Endothelial cell of umbilical vein (primary cell): ENCODE results near the gene VPS36. TPM values are rescaled to one million over a fixed set of nuclear protein-coding genes. Genes with fewer than 3 reads are reported as not detected.

Source experiments
- BruUV-seq: library from RNA; stranded (reverse); fragments of 400-500 nt; replicated peaks from 2 replicates; lab custom pipeline; 2021; lab: Mats Ljungman, UMichigan
- CTCF ChIA-PET: fragments of 300-600, 350-600 bp; sonication (Branson Sonifier 250); formaldehyde crosslinking; loops from one replicate; lab custom pipeline; 2021; ENCODE audit warnings: antibody characterized with exemption, inconsistent platforms; lab: Charles Lee
- POLR2A ChIA-PET: fragments of 300-600, 350-600 bp; sonication (Branson Sonifier 250); formaldehyde crosslinking; loops from one replicate; lab custom pipeline; 2021; ENCODE audit warnings: antibody characterized with exemption, inconsistent platforms; lab: Charles Lee
- DNase-seq: peaks from one replicate; pipeline ENCODE4 v3.0.0-alpha.2; 2011; ENCODE audit warnings: low read depth, low spot score
- FAIRE-seq: peaks from 2 replicates; lab custom pipeline; 2011; peaks lifted over from hg19 to GRCh38; lab: Jason Lieb, UNC
- H2AFZ ChIP-seq: 2 replicates; pipeline ENCODE4 v1.6.0; 2012; ENCODE audit warnings: low read depth, low read length, control low read depth, inconsistent platforms
- H3K27ac ChIP-seq: 2 replicates; pipeline ENCODE4 v1.5.1; 2011; ENCODE audit warnings: low read depth, mild to moderate bottlenecking, control low read depth, low read length, moderate library complexity; ENCODE audit not compliant: insufficient read depth
- H3K27me3 ChIP-seq, 2 experiments: 2 replicates each; pipeline versions ENCODE4 v1.6.0 to v1.6.1; 2011; ENCODE audit warnings: low read length in 2 of 2, mixed read lengths in 1 of 2; ENCODE audit not compliant: control insufficient read depth in 2 of 2, insufficient read depth in 2 of 2
- H3K36me3 ChIP-seq, 2 experiments: 2 replicates in 1 of 2; 3 replicates in 1 of 2; pipeline ENCODE4 v1.5.1; 2011; ENCODE audit warnings: low read length in 2 of 2, mild to moderate bottlenecking in 1 of 2, moderate library complexity in 1 of 2; ENCODE audit not compliant: control insufficient read depth in 2 of 2, insufficient read depth in 2 of 2; ENCODE audit errors: extremely low read depth in 1 of 2
- H3K4me1 ChIP-seq: 3 replicates; pipeline ENCODE4 v1.5.1; 2011; ENCODE audit warnings: mild to moderate bottlenecking, low read length; ENCODE audit not compliant: control insufficient read depth, insufficient read depth; ENCODE audit errors: extremely low read depth
- H3K4me2 ChIP-seq: 2 replicates; pipeline ENCODE4 v1.6.1; 2011; ENCODE audit warnings: low read length, control low read depth, mixed read lengths; ENCODE audit not compliant: insufficient read depth
- H3K4me3 ChIP-seq, 3 experiments: fragments of 200-600 bp in 1 of 3; sonication (generic), shearing (Covaris generic) in 1 of 3; replicated peaks in 1 of 3; 2 replicates each; pipeline ENCODE4 v1.5.1; 2011 to 2016; ENCODE audit warnings: control low read depth in 3 of 3, low read length in 3 of 3, mild to moderate bottlenecking in 2 of 3, inconsistent platforms in 1 of 3, low read depth in 1 of 3, moderate library complexity in 1 of 3; ENCODE audit not compliant: insufficient read depth in 1 of 3
- H3K79me2 ChIP-seq: 2 replicates; pipeline ENCODE4 v1.6.0; 2012; ENCODE audit warnings: low read length, inconsistent platforms; ENCODE audit not compliant: control insufficient read depth, insufficient read depth
- H3K9ac ChIP-seq: replicated peaks from 2 replicates; pipeline ENCODE3; 2011; ENCODE audit warnings: low read length, control low read depth; ENCODE audit not compliant: insufficient read depth; ENCODE audit errors: extremely low read depth
- H3K9me1 ChIP-seq: replicated peaks from 3 replicates; pipeline ENCODE4 v1.6.0; 2011; ENCODE audit warnings: mild to moderate bottlenecking, low read length; ENCODE audit not compliant: control insufficient read depth, insufficient read depth; ENCODE audit errors: extremely low read depth
- H3K9me3 ChIP-seq: replicated peaks from 2 replicates; pipeline ENCODE4 v1.5.1; 2012; ENCODE audit warnings: low read length, inconsistent platforms; ENCODE audit not compliant: control insufficient read depth, insufficient read depth
- H4K20me1 ChIP-seq: replicated peaks from 2 replicates; pipeline ENCODE3; 2011; ENCODE audit warnings: mild to moderate bottlenecking, low read length; ENCODE audit not compliant: control insufficient read depth, insufficient read depth; ENCODE audit errors: extremely low read depth
- CTCF ChIP-seq, 2 donors: IDR thresholded peaks; 1 replicate in 1 of 2; 2 replicates in 1 of 2; pipeline ENCODE4 v1.5.1; 2011; ENCODE audit warnings: low read length in 2 of 2, mild to moderate bottlenecking in 2 of 2, moderate library complexity in 2 of 2, control low read depth in 1 of 2, inconsistent platforms in 1 of 2, low read depth in 1 of 2; ENCODE audit not compliant: insufficient read depth in 1 of 2; ENCODE audit errors: extremely low read depth in 1 of 2
- EZH2 ChIP-seq: IDR thresholded peaks from 2 replicates; pipeline ENCODE4 v1.6.1; 2012; ENCODE audit warnings: borderline replicate concordance, low read depth, mild to moderate bottlenecking, moderate library complexity, low read length, inconsistent platforms; ENCODE audit not compliant: severe bottlenecking
- FOS ChIP-seq: IDR thresholded peaks from 2 replicates; pipeline ENCODE4 v1.6.1; 2011; ENCODE audit warnings: mild to moderate bottlenecking, low read length, moderate library complexity, borderline replicate concordance; ENCODE audit not compliant: insufficient read depth
- GATA2 ChIP-seq: IDR thresholded peaks from 2 replicates; pipeline ENCODE4 v1.7.0; 2011; ENCODE audit warnings: low read depth, mild to moderate bottlenecking, moderate library complexity, mixed read lengths, low read length; ENCODE audit not compliant: insufficient read length, insufficient read depth
- JUN ChIP-seq: IDR thresholded peaks from 2 replicates; pipeline ENCODE4 v1.6.1; 2011; ENCODE audit warnings: borderline replicate concordance, low read depth; ENCODE audit not compliant: insufficient read length, insufficient read depth
- MAX ChIP-seq: IDR thresholded peaks from 2 replicates; pipeline ENCODE4 v1.6.1; 2011; ENCODE audit not compliant: insufficient read depth, insufficient read length
- MYC ChIP-seq: IDR thresholded peaks from one replicate; pipeline ENCODE4 v1.6.1; 2011; ENCODE audit warnings: mild to moderate bottlenecking, low read depth, low read length
- POLR2A ChIP-seq: IDR thresholded peaks from 2 replicates; pipeline ENCODE4 v1.6.1; 2012; ENCODE audit warnings: low read depth, mild to moderate bottlenecking, control low read depth, low read length
- POLR2AphosphoS5 ChIP-seq: IDR thresholded peaks from 2 replicates; pipeline ENCODE4 v1.6.1; 2012; ENCODE audit warnings: low read depth, mild to moderate bottlenecking, control low read depth, low read length, moderate library complexity; ENCODE audit not compliant: insufficient read depth
- dilution Hi-C: fragments of 300-500 bp; cut with MboI; formaldehyde crosslinking; loops from one replicate; pipeline ENCODE4 v1.15.0; 2019; ENCODE audit warnings: low sequenced_read_pairs; ENCODE audit not compliant: extremely low pct_ligation_motif_present
- intact Hi-C: fragments of 100-400 bp; cut with micrococcal nuclease; formaldehyde crosslinking; loops from one replicate; pipeline ENCODE4 v1.10.0; 2022
- polyA plus RNA-seq, 4 experiments: library from polyadenylated mRNA; depleted of rRNA in 3 of 4; stranded (reverse) in 3 of 4; unstranded in 1 of 4; fragments of >200 nt; gene quantifications; 2 replicates each; pipeline versions ENCODE4 v1.2.1 to v1.2.3, GENCODE V29; 2011 to 2012; ENCODE audit warnings: missing spikeins in 1 of 4
- total RNA-seq: library from RNA; stranded (reverse); gene quantifications from 2 replicates; pipeline ENCODE4 v1.2.3, GENCODE V29; 2021

The VPS36 gene
- total and polyA plus RNA-seq, 2 donors (not counting 3 experiments of a cell fraction or from before 2014, with no cell fraction given): 14.3 to 32.3 TPM

GRCh38 chr13:52405767-52406494 is 44.5 kb downstream of the VPS36 start, which contains the start of gene THSD1:
THSD1 (minus strand) TSS chr13:52406172; CDS start chr13:52402600, 3,572 bp downstream.
- BruUV-seq: no TSS peak
- Histone ChIP-seq H3K27me3 (no peaks in the 10 kb centered on the region), H3K27ac (peak within 1 kb of the TSS; percentile 81), H2AFZ (peak within 1 kb of the TSS; percentile 76), H3K79me2 (peaks cover 19% of the 10 kb centered on the region), H3K9me3 (no peaks in the 10 kb centered on the region), H3K4me1 (peaks cover 21% of the 10 kb centered on the region), H3K9ac (peak within 1 kb of the TSS; percentile 96), H3K9me1 (no peaks in the 10 kb centered on the region), H3K36me3 (peaks cover 0 to 3% of the 10 kb centered on the region in 2 experiments), H3K4me2 (peak within 1 kb of the TSS; percentile 99), H4K20me1 (no peaks in the 10 kb centered on the region), H3K4me3 (peak within 1 kb of the TSS; percentile 71 to 99 (median 74))
- peak; percentile 21 for FAIRE-seq
- no peak for TF ChIP-seq FOS
- peak; percentile 93 for TF ChIP-seq POLR2AphosphoS5
- no peak for TF ChIP-seq MAX
- peak; percentile 81 for TF ChIP-seq POLR2A
- POLR2A ChIA-PET: interaction anchor here (1.5 to 2.9 kb wide), 3 partner anchors 22 to 43 kb away, joined by 4 to 16 read pairs (median 9); partner anchors contain the start of gene VPS36
- peak; percentile 71 for DNase-seq
- dilution Hi-C loops (no loop called here), intact Hi-C loops (loop anchor here (1.0 to 2.0 kb wide), 3 partner anchors 22 to 61 kb away; no protein-coding TSS in a partner anchor)
- CTCF ChIA-PET: interaction anchor here (1.0 to 11.9 kb wide), 5 partner anchors 9 to 43 kb away, joined by 4 to 142 read pairs (median 7); partner anchors contain the start of gene VPS36

- peak overlapping the region; percentile 99 for H3K4me2 ChIP-seq
- POLR2A ChIA-PET: interaction anchor here (0.7 to 2.9 kb wide), 4 partner anchors 13 to 44 kb away, joined by 3 to 16 read pairs (median 6); partner anchors contain the start of gene VPS36
- H3K9me3 ChIP-seq: no peaks in the 10 kb centered on the region
- peak overlapping the region; percentile 71 to 99 (median 74) for H3K4me3 ChIP-seq
- H3K9ac ChIP-seq: peak overlapping the region; percentile 96
- peaks cover 21% of the 10 kb centered on the region for H3K4me1 ChIP-seq
- FAIRE-seq (no peak), DNase-seq (peak; percentile 52)
- intact Hi-C loops: loop anchor here (2.0 kb wide), 2 partner anchors 31 to 61 kb away; no protein-coding TSS in a partner anchor
- CTCF ChIA-PET: interaction anchor here (1.0 to 11.9 kb wide), 6 partner anchors 10 to 44 kb away, joined by 3 to 142 read pairs (median 6); partner anchors contain the start of gene VPS36
- H3K27ac ChIP-seq: peak overlapping the region; percentile 81
- peaks cover 19% of the 10 kb centered on the region for H3K79me2 ChIP-seq
- dilution Hi-C loops: no loop called here
- peak overlapping the region; percentile 76 for H2AFZ ChIP-seq
- no peaks in the 10 kb centered on the region for H3K27me3 ChIP-seq
- BruUV-seq: TSS peak; percentile 42
- no peaks in the 10 kb centered on the region for H3K9me1 ChIP-seq
- TF ChIP-seq MYC (no peak), GATA2 (no peak), MAX (no peak), EZH2 (no peak), JUN (no peak), POLR2AphosphoS5 (no peak), FOS (no peak), CTCF (IDR thresholded peaks at IDR 0.05; ENCODE audit: extremely low read depth in 1 of 2, insufficient read depth in 1 of 2, low read depth in 1 of 2, low read length in 2 of 2) (no peak), POLR2A (no peak)
- peaks cover 0 to 3% of the 10 kb centered on the region in 2 experiments for H3K36me3 ChIP-seq
- no peaks in the 10 kb centered on the region for H4K20me1 ChIP-seq
Observed at GRCh38 chr13:52405369-52405766, 45.1 kb downstream of the VPS36 start.
